GM13976 (cell line): Measurements from ENCODE around the gene STS.

Source experiments
- DNase-seq: peaks from one replicate; pipeline ENCODE4 v3.0.0; 2012; ENCODE audit warnings: low spot score
- in situ Hi-C: fragments of 300-500 bp; cut with MboI; formaldehyde crosslinking; loops from one replicate; pipeline ENCODE4 v1.12.0; 2022; ENCODE audit warnings: low sequenced_read_pairs, mixed read lengths, inconsistent platforms; ENCODE audit not compliant: unreplicated experiment
- TF ChIP-seq, protein P1 (sequence below): IDR thresholded peaks from 2 replicates; pipeline ENCODE4 v1.5.1; 2012; ENCODE audit warnings: borderline replicate concordance, mild to moderate bottlenecking; ENCODE audit not compliant: insufficient read depth; ENCODE audit errors: extremely low read depth, missing control alignments, control extremely low read depth

Gene STS, protein sequence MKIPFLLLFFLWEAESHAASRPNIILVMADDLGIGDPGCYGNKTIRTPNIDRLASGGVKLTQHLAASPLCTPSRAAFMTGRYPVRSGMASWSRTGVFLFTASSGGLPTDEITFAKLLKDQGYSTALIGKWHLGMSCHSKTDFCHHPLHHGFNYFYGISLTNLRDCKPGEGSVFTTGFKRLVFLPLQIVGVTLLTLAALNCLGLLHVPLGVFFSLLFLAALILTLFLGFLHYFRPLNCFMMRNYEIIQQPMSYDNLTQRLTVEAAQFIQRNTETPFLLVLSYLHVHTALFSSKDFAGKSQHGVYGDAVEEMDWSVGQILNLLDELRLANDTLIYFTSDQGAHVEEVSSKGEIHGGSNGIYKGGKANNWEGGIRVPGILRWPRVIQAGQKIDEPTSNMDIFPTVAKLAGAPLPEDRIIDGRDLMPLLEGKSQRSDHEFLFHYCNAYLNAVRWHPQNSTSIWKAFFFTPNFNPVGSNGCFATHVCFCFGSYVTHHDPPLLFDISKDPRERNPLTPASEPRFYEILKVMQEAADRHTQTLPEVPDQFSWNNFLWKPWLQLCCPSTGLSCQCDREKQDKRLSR

DNA sequence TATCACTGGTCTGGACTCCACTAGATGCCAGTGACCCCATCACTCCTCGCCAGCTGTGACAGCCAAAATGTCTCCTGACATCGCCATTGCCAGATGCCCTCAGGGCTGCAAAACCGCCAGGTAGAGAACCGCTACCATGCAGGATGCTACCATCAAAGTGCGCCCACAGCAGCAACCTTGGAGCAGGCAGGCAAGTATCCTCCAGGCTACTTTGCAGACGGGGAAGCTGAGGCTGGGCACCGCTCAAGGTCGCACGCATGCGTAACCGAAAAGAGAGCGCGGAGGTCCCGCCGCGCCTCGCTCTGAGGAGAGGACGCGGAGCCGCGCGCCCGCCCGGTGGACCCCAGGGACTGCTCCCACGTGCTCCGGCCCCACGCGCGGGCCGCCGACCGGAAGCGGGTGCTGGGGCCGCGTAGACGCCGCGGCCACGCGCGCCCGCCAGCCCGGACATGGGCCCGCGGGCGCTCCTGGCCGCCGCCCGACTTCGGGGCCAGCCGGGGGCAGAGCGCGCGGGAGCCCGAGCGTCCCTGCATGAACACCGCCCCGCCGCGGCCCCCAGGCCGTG lies at the start of gene STS:
Gene STS, plus strand, starts transcription at position 300 of the 565 bp plus-strand sequence. CDS start 105,488 bp downstream, outside the sequence.
- TF ChIP-seq, protein P1, sequence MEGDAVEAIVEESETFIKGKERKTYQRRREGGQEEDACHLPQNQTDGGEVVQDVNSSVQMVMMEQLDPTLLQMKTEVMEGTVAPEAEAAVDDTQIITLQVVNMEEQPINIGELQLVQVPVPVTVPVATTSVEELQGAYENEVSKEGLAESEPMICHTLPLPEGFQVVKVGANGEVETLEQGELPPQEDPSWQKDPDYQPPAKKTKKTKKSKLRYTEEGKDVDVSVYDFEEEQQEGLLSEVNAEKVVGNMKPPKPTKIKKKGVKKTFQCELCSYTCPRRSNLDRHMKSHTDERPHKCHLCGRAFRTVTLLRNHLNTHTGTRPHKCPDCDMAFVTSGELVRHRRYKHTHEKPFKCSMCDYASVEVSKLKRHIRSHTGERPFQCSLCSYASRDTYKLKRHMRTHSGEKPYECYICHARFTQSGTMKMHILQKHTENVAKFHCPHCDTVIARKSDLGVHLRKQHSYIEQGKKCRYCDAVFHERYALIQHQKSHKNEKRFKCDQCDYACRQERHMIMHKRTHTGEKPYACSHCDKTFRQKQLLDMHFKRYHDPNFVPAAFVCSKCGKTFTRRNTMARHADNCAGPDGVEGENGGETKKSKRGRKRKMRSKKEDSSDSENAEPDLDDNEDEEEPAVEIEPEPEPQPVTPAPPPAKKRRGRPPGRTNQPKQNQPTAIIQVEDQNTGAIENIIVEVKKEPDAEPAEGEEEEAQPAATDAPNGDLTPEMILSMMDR, result no peak
- in situ Hi-C loops, result no loop called here
- DNase-seq, result no peak

GRCh38 chrX:7100022-7100421 lies 47.5 kb upstream of the STS start:
- TF ChIP-seq, protein P1, result no peak
- in situ Hi-C loops, result no loop called here
- no peak for DNase-seq

GRCh38 chrX:7102119-7102518 lies 45.4 kb upstream of the STS start:
- no peak for DNase-seq
- TF ChIP-seq, protein P1, result no peak
- in situ Hi-C loops, result no loop called here

GRCh38 chrX:7106649-7107048 lies 40.9 kb upstream of the STS start:
- TF ChIP-seq, protein P1, result no peak
- in situ Hi-C loops, result no loop called here
- DNase-seq, result no peak

- in situ Hi-C loops, result no loop called here
- TF ChIP-seq, protein P1, result no peak
- no peak for DNase-seq
These were observed 39.5 kb upstream of the STS start for GRCh38 chrX:7108030-7108429.

DNA sequence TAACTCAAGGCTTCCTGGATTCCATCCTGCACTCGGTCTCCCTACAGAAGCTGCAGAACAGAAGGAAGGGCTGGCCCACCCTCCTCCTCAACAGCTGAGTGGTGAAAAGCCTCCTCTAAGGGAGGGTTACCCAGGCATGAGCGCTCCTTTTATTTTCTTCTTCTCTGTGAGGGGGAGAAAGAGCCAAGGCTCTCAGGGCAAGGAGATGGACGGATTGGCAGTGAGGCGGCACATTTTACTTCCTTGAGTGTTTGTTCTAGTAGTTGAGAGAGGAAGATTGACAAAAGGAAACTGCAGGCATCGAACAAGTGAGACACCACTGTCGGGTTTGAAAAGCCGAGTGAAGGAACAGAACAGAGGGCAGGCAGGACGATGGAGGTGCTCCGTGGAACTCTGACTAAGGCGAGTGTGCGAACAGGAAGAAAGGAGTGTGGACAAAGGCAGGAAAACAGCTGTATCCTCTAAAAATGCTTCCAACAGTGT lies 38.4 kb upstream of the STS start:
- DNase-seq, result no peak
- TF ChIP-seq, protein P1, result no peak
- in situ Hi-C loops, result no loop called here
